Measurements from ENCODE around the gene PPP6R2.

PPP6R2 gene

DNA sequence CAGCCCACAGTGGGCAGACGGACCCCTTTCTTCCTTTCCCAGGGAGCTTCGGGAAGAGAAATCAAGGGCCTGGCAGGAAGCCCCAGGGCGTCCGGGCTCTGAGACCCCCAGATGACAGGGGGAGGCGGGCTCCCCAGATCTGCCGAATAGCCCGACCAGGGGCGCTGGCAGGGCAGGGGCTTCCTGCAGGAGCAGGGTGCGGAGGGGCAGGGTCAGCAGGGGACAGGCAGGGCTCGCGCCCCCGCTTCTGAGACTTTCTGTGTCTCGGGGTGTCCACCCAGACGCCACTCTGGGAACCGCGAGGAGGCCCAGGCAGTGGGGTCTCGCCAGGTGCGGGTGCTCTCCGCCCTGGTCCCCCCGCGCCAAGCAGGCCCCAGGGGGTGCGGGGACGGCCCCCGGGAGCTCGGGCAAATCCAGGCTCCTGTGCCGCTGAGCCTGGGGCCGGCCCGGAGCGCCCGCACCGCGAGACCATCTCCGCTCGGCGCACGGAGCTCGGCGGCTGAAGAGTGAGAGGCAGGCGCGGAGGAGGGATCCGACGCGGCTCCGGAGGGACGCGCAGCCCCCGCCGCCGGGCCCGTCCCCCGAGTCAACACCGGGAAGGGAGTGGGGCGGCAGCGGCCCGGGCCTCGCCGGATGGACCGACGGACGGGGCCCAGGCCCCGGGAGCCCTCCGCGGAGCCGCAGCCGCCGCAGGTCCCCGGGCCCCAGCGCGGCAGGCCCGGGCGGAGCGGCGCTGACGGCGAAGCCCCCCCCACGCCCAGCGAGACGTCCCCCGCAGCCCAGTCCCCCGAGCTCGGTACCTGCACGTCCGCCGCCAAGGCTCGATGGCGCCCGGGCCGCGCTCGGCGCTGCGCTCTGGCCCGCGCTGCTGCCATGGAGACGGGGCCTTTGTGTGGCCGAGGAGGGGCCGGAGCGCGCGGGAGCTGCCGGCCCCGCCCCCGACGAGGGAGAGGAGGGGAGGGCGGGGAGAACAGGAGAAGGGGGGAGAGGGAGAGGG, 36.1 kb upstream of the PPP6R2 start, which contains the start of gene PLXNB2:
TSS of gene PLXNB2 (minus strand) at position 894 of the 997 bp plus-strand sequence. CDS start 17,062 bp downstream, outside the sequence.
- peak within 1 kb of the TSS; percentile 98 for H3K27ac ChIP-seq
- TF ChIP-seq, protein P1, sequence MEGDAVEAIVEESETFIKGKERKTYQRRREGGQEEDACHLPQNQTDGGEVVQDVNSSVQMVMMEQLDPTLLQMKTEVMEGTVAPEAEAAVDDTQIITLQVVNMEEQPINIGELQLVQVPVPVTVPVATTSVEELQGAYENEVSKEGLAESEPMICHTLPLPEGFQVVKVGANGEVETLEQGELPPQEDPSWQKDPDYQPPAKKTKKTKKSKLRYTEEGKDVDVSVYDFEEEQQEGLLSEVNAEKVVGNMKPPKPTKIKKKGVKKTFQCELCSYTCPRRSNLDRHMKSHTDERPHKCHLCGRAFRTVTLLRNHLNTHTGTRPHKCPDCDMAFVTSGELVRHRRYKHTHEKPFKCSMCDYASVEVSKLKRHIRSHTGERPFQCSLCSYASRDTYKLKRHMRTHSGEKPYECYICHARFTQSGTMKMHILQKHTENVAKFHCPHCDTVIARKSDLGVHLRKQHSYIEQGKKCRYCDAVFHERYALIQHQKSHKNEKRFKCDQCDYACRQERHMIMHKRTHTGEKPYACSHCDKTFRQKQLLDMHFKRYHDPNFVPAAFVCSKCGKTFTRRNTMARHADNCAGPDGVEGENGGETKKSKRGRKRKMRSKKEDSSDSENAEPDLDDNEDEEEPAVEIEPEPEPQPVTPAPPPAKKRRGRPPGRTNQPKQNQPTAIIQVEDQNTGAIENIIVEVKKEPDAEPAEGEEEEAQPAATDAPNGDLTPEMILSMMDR (conservative IDR thresholded peaks at IDR 0.05), result no peak
- TF ChIP-seq ZFX (IDR thresholded peaks at IDR 0.05), result peak; percentile 97

DNA sequence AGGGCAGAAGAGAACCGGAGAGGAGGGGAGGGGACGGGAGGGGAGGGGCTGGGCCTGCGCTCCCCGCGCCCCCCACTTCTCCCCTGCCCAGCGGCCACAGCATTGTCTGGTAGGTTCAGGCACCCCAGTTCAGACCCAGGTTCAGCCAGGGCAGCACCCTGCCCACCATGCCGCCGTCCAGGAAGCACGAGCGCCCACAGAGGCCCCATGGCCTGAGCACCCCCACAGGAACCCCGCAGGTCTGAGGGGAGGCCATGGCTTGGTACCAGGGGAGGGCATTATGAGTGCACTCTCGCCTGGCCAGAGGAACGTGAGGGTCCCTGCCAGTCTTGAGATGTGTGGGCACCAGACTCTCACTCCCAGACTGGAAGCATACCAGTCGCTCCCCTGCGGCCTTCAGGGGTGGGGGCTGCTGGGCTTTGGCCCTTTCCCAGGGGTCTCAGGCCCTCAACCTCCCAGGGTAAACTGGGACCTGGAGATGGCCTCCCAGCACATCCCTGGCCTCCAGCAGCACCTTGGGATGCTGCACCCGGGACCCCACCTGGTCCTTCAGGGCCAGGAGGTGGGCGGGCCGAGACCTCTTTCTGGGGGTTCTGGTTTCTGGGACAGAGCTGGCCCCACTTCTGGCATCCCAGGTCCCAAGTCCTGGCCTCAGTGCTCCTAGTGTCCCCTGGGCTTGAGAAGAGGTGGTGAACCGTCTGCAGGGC, 35.1 kb upstream of the PPP6R2 start:
- no peak for TF ChIP-seq ZFX (IDR thresholded peaks at IDR 0.05)
- TF ChIP-seq, protein P1 (conservative IDR thresholded peaks at IDR 0.05), result no peak
- peak overlapping the region; percentile 30 for H3K27ac ChIP-seq

DNA sequence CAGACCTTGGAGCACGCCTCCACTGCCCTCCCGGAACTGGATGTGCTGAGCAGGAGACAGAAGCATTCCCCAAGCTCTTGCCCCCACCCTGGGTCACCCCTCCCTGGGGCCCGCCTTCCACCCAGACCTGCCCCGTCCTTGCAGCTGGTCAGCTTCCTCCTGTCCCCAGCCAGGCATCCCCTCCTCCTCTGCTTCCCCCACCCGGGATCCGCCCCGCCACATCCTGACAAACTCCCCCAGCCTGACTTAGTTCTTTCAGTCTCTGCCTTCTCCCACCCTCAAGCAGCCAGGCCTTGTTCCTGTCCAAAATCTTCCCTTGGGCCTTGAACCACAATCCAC, 34.6 kb upstream of the PPP6R2 start:
- peak overlapping the region; percentile 30 for H3K27ac ChIP-seq
- no peak for TF ChIP-seq ZFX (IDR thresholded peaks at IDR 0.05)
- TF ChIP-seq, protein P1 (conservative IDR thresholded peaks at IDR 0.05), result no peak

DNA sequence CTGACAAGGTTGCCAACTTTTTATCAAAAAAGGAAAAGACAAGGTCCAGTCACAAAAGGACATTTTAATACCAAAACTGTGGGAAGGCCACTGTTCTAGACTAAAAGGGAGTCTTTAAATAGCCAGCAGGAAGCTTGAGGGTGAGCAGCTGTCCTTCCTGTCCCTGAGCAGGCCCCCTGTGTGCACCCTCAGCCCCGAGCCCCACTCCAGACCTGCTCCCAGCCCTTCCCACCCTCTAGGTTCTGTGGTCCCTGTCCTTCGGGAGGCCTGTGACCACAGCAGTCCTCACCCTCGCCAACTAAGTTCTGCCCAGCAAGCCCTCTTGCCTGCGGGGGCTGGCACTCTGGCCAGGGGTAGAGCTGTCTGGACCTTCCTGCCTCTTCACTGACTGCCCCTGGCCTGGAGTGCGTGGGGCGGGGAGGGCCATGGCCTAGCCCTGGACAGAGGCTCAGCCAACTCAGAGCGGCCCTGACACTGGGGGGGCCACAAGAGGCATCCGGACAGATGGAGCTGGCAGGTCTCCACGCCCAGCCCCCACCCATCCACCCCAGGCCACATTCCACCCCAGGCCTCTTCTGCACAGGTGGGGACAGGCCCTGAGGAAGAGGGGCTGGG, 34.0 kb upstream of the PPP6R2 start:
- H3K27ac ChIP-seq, result peak overlapping the region; percentile 30; the same call in 1 of the 2 replicates
- TF ChIP-seq, protein P1 (conservative IDR thresholded peaks at IDR 0.05), result no peak
- TF ChIP-seq ZFX (IDR thresholded peaks at IDR 0.05), result no peak

DNA sequence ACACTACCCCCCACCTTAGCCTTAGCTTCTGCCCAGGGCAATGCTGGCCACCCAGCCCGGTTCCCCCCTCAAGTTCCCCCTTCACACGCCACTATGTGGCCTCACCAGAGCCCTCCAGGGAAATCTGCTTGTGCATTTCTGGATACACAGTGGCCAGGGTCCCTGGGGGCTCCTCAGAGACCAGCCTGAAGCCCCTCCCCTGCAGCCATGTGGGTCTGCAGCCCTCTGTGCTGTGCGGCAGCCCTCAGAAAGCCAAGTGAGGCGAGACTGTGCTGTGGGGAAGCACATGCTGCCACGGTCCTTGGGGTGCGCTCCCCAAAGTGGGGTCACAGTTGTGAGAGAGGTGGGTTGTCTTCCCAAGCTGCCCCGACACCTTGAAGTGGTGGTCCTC, 33.5 kb upstream of the PPP6R2 start:
- TF ChIP-seq, protein P1 (conservative IDR thresholded peaks at IDR 0.05), result no peak
- TF ChIP-seq ZFX (IDR thresholded peaks at IDR 0.05), result no peak
- H3K27ac ChIP-seq, result no peak overlapping the region; the same call in 1 of the 2 replicates

DNA sequence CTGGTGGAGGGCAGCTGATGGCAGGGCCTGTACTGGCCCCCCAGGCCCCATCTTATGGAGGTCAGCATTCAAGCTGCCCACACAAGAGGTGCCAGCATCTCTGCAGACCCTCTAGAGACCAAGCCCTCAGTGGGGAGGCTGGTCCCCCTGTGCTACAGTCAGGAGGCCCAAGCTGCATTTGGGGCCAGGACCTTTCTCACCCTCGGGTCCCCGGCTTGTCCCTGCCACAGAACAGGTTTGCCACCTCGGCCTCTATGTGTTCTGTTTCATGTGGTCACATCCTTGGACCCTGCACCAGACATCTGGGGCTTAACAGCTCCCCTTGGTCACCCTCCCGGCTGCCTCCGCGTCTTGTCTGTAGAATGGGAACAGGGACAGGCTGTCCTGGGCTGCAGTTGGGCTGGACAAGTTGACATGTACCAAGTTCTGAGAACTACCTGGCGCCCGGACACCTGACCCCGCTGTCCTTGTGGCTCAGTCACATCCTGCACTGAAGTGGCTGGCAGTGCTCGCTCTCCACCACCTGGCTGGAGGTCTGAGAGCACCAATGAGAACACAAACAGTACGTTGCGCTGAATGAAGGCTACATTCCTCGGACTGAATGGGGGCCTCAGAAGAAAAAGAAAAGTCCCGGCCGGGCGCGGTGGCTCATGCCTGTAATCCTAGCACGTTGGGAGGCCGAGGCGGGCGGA, 33.0 kb upstream of the PPP6R2 start:
- no peak for TF ChIP-seq ZFX (IDR thresholded peaks at IDR 0.05)
- TF ChIP-seq, protein P1 (conservative IDR thresholded peaks at IDR 0.05), result no peak
- no peak overlapping the region for H3K27ac ChIP-seq

All from C4-2B (cell line).